Right ventricle myocardium inferior (tissue), 1 donor: ENCODE measurements around the gene C4orf51. TPM values are rescaled to one million over a fixed set of nuclear protein-coding genes. Genes with fewer than 3 reads are reported as not detected.

Experiments
- ATAC-seq: fragments of 200-7000 bp; cut with Tn5 transposase; one replicate; pipeline ENCODE4 v1.9.1; 2020; ENCODE audit warnings: mild to moderate bottlenecking, moderate library complexity
- DNase-seq: peaks from one replicate; pipeline ENCODE4 v3.0.0; 2021; ENCODE audit errors: missing footprints
- intact Hi-C: fragments of 100-400 bp; cut with DNase I; formaldehyde crosslinking; loops from one replicate; pipeline ENCODE4 v1.11.0; 2022
- total RNA-seq: library from RNA; stranded (reverse); fragmentation: NEBNext Ultra II Directional; extraction: Animal tissue kit (Norgen Biotek cat#: 25700); gene quantifications from one replicate; pipeline ENCODE4 v1.2.1, GENCODE V29; 2021
- donor health status: DM: no; HTN: yes; CAD: no; lungs with severe emphysema.

Gene C4orf51
- total RNA-seq, 1 donor from 2014 or later, result not detected

DNA sequence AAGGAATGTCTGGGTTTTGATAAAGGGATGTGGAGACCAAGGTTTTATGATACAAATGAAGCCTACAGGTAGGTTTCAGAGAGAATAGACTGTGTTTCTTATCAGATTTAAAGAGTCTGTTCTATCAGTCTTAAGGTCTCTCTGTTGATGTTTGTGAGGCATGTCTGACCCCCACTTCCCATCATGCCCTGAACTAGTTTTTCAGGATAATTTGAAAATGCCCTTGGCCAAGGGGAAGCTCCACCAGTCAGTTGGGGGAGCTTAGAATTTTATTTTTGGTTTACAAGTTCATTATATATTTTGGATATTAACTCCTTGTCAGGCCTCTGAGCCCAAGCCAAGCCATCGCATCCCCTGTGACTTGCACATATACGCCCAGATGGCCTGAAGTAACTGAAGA lies 18.6 kb downstream of the C4orf51 start:
- no peak for DNase-seq
- ATAC-seq, result no peak
- intact Hi-C loops, result no loop called here

DNA sequence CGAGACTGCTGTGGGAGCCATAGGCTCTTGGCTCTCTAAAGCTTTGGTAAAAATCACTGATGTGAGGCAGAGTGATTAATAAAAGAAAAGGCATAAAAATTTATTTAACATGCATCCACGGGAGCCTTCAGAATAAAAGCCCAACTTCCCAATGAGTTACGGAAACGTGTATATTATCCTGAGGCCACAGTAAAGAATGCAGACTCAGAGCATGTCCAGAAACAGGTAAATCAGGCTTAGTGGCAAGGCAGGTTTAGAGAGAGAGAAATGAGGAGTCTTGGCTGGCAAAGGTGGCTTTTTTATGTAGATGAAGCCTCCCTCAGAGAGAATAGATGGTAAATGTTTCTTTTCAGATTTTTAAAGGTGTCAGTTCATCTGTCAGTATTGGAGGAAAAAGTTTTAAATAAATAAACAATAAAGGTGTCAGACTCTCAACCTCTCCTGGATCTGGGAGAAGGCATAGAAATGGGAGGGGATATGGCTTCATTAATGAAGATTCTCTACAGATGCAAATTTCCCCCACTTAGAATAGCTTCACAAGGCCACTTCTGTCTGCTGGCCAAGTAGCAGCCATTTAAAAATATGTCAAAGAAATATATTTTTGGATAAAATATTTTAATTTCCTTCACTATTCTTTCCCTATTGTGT lies 24.0 kb downstream of the C4orf51 start:
- DNase-seq, result no peak
- no peak for ATAC-seq
- intact Hi-C loops, result no loop called here

DNA sequence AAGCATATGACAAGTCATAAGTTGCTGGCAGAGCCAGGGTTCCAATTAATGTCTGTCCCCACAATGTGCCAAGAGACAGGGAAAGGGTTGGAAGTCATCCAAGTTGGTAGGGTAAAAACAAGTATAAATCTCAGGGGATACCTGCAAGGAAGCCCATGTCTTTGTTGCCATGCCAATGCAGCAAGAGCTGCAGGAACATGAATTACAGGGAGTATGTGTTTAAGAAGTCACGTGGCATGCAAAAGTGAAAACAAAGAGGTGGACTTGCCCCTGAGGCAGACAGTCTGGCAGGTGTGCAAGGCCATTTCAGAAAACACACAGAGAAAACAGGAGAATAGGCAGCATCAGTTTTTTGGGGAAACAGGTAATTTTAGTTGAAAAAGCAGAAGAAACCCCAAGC lies 29.4 kb downstream of the C4orf51 start:
- intact Hi-C loops, result no loop called here
- DNase-seq (no peak), ATAC-seq (no peak)

DNA sequence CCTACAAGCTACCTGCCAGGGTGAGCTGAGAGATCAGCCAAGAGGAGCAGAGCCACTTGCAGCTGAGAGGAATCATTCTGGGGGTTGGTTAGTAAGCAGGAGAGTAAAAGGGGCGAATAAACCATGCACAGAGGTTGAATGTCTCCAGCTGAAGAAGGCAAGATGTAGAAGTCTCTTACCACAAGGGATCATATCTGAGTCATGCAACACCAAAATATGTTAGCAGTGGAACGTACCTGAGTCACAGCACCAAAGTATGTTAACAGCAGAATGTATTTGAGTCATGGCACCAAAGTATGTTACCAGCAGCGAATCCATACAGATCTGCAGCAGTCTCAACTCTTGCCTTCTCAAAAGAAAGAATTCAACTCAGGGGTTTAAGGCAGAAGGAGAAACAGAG lies 29.9 kb downstream of the C4orf51 start:
- intact Hi-C loops, result no loop called here
- ATAC-seq (no peak), DNase-seq (no peak)

DNA sequence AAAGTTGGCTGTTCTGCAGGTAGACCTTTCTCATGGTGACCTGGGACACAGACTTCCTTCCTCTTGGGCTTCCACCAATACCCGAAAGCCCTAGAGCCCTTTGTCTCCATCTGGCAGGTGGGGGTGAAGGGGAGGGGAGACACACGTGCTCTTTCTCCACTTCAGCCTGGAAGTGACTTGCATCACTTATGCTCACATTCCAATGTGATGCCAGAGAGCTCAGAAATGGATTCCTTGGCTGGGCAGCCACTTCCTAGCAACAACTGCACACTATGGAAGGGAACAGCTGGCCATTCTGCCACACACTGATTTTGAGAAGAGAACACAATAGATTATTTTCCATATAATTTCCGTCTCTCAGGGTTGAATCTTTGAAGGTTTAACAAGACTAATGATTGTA lies 36.3 kb downstream of the C4orf51 start:
- intact Hi-C loops, result no loop called here
- DNase-seq (no peak), ATAC-seq (peak; percentile 69)

DNA sequence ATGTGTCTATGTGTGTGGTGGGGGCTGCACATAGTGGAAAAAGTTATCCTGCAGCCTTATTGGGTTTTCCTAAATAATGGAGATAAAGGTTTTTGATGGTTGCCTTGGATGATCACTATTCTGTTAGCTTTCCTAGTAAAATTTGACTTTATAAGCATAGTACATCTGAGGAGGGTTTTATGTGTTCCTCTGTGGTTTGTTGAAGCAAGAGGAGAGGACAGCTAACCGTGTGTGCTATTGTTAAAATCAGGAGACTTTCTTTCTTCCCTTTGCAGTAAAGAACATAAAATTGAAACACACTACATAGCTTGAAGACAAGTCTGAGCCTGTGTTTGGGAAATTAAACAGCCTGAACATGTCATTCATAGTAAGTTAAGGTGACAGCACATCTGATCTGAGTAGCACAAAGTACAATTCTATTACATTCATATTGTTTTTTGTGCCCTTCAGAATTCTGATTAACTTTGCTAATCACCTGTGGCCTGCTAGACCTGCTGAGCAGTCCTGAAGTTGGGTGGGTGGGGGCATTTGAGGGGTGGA lies 36.8 kb downstream of the C4orf51 start:
- intact Hi-C loops, result no loop called here

DNA sequence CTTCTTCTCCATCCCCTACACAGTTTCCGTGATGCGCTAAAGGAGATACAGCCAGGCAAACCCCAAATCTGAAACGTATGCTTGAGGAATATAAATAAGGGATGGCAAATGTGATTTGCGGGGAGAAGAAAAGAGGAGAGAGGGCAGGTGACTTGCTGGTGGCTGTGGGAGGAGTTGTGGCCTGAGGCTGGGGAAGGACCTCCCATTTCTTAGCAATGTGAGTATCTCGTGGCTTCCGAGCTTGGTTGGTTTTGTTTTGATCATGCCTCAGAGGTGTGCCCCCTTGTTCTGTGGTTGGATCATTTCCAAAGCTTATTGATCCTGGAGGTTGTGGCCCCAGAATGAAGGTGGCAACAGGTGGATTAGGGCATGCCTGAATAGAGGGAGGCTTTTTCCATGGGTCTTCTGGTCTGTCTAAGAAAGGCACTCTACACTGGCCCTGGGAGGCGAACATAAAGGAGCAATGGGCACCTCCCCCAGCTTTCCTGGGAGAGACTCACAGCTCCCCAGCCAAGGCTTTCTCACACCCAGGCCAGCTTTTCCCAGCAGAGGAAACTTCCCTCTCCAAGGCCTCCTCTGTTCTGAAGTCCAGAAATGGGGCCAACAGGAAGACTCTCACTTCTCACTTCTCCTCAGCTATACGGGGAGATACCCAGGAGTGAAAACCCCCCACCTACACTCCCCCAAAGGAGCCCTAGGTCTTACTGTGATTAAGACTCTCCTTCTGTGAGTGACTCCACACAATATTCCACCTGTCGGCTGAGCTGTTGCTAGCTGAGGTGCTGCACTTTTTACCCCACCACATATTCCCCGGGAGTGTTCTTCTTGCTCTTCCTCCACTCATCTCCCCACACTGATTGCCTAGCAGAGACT lies 40.0 kb downstream of the C4orf51 start:
- ATAC-seq (no peak), DNase-seq (no peak)
- intact Hi-C loops, result no loop called here

More for the DNA sequence above, 36.8 kb downstream of the C4orf51 start:
- no peak for ATAC-seq
- DNase-seq, result no peak

DNA sequence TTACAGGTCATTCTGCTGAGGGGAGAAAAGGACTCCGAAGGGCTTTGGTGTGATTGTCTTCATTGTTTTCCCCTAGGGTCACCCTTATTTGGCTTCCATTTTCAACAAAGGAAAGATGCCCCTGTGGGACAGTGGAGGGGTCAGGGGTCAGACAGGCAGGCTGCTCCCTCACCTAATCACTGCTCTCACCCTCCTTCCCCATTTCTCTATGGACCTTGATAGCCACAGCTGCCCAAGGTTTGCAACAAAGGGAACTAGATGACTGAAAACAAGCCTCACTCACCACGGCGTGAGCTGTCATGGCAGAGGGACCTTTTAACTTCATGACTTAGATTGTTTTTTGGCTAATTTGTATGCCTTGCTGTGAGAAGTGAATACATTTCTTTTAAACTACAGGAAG lies 40.7 kb downstream of the C4orf51 start:
- intact Hi-C loops, result no loop called here
- DNase-seq, result no peak
- no peak for ATAC-seq

DNA sequence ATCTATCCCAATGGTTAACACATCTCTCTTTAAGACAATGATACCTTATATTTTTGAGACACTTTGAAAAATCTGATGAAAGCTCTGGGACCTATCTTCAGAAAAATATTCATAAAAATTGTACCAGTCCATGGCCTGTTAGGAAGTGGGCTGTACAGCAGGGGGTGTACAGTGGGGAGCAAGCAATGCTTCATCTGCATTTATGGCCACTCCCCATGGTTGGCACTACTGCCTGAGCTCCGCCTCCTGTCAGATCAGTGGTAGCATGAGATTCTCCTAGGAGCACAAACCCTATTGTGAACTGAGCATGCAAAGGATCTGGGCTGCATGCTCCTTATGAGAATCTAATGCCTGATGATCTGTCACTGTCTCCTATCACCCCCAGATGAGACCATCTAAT lies 42.6 kb downstream of the C4orf51 start:
- peak; percentile 40 for ATAC-seq
- intact Hi-C loops, result no loop called here
- no peak for DNase-seq

DNA sequence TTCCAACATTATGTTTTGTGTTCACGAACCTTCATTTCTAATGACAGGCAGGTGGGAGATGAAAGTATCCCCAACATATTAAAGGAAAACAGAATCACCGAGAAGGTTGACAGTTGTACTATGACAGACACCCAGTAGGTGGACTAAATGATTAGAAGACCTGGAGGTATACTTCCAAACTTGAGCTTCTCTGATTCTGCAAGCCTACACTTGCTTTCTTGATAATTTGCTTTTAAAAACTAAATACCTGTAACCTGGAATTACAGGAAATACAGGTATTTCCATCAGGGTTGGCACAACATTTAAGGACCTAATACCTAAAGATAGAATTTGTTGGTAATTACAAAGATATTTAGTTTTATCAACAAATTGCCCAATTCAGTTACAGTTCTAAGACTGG lies 43.4 kb downstream of the C4orf51 start:
- intact Hi-C loops, result no loop called here
- DNase-seq (no peak), ATAC-seq (no peak)

DNA sequence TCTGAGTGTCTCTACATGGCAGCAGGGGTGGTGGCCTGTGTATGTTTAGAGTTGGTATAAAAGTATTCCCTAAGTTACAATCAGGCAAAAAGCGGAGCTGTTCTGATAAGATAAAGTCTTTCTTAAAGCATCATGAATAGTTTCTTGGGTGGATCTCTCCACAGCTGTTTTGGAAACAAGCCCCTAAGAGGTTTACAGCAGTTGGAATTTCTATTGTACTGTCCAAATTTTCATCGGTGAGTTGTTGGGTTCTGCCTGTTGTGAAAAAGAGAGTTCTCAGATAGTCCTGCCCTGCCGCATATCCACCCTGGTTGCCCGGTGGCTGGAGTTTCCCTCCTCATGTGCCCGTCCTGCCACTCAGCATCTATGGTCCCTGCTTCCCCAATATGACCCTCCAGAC lies 50.1 kb downstream of the C4orf51 start:
- DNase-seq (no peak), ATAC-seq (no peak)
- intact Hi-C loops, result loop anchor here (5.0 kb wide), 2 partner anchors 48 to 142 kb away; partner anchors contain the start of gene C4orf51

DNA sequence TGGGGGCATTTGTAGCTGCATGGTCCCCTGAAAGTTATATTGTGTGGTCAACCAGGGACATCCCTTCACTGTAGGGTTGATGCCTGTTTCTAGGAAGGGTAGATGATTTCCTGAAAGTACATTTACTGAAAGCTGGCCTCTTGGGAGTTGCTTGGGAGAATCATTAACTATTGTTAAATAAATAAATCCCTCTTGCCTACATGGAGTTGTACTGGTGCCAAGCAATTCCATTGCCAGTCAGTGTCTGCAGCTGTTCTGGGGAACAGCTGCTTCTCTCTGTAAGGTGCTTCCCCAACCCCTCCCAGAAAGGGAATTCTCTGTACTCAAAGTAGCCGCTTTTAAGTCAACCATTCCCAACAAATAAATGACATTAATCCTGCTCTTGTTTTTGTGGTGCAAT lies 51.1 kb downstream of the C4orf51 start:
- DNase-seq (no peak), ATAC-seq (no peak)
- intact Hi-C loops, result loop anchor here (5.0 kb wide), 2 partner anchors 49 to 141 kb away; partner anchors contain the start of gene C4orf51

DNA sequence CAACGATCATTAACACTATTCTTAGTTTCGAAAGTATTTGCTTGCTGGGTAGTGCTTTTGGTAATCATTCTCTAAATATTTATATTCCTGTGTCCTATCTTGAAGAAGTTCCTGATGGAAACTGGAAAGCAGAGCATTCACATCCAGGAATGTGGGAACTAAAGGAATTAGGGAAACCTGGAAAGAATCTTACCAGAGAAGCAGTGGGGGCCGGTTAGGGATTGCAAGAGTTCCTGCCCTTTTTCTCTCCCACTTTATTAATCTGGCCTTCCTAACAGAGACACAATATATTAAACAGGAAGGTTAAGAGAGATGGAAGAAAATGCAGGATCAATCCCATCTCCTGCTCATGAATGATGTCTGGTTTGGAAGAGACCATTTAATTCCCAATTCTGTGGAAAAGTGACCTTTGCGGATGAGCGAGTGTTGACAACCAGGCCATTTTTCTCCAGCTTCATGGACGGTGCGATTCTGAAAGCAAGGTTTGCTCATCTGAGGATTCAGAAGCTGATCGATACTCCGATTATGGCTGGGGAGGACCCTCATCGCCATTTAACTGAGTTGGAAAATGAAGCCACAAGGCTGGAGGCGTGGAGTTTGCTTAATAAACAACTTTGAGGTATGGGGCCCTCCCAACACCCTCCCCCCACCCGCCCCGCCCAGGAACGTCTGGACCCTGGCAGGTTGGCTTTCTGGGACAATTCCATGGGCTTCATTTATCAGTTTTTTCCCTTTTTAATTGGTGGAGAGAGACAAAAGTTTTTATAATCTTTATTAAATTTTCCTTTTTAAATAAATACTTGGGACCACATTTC lies 52.3 kb downstream of the C4orf51 start:
- intact Hi-C loops, result loop anchor here (2.0 to 5.0 kb wide), 3 partner anchors 50 to 140 kb away; partner anchors contain the start of genes C4orf51 and MMAA
- DNase-seq (no peak), ATAC-seq (no peak)

DNA sequence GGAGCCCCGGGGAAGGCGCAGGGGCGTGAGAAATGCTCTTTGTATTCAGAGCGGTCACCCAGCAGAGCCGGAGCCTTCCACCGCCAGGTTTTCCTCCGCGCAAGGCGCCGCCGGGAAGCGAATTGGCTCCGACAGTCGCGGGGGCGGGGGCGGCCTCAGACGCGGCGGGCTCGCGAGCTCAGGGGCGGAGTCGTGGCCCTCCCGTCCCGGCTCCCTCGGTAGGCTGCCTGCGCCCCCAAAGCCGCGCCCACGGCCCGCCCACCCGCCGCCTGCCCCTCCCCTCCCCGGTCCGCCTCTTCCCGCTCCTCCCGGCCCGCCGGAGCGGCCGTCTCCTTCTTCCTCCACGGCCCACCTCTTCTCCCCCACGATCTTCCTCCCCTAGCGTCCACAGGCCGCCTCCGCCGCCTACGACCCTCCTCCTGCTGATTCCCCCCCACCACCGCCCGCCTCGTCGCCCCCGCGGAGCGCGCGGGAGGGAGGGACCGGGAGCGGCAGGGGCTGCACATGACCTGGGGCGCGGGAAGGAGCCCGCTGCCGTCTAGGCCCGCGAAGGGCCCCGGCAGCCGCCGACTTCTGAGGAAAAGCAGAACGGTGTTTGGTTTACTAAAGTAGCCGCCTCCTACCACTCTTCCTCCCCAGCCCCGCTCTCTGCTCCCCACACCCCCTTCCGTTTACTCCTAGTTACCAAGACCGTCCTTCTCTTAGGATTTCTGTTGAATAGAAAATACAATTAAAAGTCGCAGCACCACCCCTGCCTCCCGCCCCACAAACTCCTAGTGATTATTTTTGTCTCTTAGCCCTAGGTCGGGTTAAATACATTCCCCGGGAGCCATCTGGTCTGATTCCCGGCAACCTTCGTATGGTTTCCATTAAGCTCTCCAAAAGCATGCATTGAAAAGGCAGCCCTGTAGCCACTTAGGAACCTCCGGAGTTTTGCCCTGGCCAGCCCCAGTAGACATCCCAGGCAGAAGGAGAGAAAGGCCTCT lies 53.2 kb downstream of the C4orf51 start:
- ATAC-seq (peak; percentile 98), DNase-seq (peak; percentile 95)
- intact Hi-C loops, result loop anchor here (1.0 to 5.0 kb wide), 4 partner anchors 51 to 203 kb away; partner anchors contain the start of genes C4orf51 and MMAA

DNA sequence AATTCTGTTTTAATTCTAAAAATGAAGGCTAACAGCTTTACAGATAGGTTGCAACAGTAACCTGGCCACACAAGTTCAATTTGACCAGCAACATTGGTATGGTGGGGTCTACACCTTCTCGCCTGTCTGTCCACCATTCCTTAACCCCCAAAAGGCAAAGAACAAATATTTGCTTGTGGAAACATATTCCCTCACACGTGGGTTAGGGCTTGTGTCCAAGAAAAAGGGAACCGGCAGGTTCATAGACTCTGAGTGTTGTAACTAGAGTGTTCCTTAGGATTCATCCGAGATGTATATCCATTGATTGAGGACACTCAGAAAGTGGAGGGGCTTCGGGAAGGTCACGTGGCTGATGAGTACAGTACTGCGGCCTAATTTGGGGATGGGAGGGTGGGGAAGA lies 54.1 kb downstream of the C4orf51 start:
- DNase-seq, result no peak
- intact Hi-C loops, result loop anchor here (5.0 kb wide), 2 partner anchors 52 to 138 kb away; partner anchors contain the start of gene C4orf51
- no peak for ATAC-seq

DNA sequence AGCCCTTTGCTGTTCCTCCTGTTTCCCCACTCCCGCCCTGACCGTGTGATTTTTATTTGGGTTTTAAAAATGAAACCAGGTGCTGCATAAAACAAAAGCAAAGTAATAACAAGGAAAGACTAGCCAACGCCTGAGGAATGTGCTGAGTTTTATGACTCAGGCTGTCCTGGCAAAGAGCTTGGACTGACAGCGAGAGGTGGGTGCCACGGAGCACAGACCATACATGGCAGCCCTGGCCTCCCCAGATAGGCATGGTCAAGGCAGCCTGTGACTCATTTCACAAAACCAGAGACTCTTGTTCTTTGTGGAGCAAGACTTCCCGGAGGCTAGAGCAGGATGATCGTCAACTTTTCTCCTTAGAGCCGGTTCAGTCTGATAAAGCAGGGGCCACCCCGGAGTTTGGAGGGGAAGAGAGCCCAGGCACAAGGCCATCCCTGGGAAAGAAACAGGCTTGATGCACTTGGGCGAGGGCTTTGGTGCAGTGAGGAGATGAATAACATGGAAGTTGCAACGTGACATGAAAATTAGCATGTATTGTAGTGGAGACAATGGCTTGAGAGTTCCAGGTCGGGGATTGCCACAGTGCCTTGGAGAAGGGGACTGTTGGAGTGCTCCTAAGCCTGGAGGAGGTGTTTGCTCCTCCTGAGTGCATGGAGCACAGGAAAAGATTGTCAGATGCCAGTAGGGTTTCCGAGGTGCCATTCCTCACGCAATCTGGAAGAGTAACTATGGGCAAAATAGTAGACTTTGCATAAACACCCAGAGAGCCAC lies 54.8 kb downstream of the C4orf51 start:
- DNase-seq, result no peak
- intact Hi-C loops, result loop anchor here (5.0 kb wide), 2 partner anchors 52 to 138 kb away; partner anchors contain the start of gene C4orf51
- no peak for ATAC-seq

DNA sequence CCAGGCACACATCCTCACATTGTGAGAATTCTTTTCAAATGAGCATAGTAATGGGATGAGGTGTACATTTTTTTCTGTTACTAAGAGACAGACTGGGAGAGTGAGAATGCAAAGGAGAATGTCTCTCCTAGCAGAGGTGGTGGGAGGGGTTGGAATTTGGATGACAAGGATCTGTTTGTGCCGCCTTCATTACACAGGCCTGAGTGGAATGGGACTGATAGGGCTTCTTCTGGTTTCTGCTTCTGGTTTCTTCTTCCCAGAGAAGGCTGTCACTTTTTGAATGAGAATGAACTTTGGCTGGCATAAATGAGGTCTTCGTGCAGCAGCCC lies 55.4 kb downstream of the C4orf51 start:
- DNase-seq (no peak), ATAC-seq (no peak)
- intact Hi-C loops, result no loop called here
